Caco-2 (cell line): ENCODE results near the gene KRT37. TPM values are rescaled to one million over a fixed set of nuclear protein-coding genes. Genes with fewer than 3 reads are reported as not detected.

ENCODE experiments used
- BruUV-seq: library from RNA; stranded (reverse); fragments of 400-500 nt; replicated peaks from 2 replicates; lab custom pipeline; 2021; lab: Mats Ljungman, UMichigan
- CTCF ChIA-PET: fragments of 300-600 bp; sonication (Branson Sonifier 250); formaldehyde crosslinking; loops from one replicate; lab custom pipeline; 2022; ENCODE audit warnings: antibody characterized with exemption; lab: Charles Lee
- POLR2A ChIA-PET: fragments of 300-600 bp; sonication (Branson Sonifier 250); formaldehyde crosslinking; loops from one replicate; lab custom pipeline; 2022; ENCODE audit warnings: antibody characterized with exemption; lab: Charles Lee
- DNase-seq, 2 experiments: peaks; one replicate each; pipeline versions ENCODE4 v3.0.0 to v3.0.0-alpha.2; 2020 to 2022
- H3K27me3 ChIP-seq: replicated peaks from 2 replicates; pipeline ENCODE4 v1.6.0; 2011; ENCODE audit warnings: low read length; ENCODE audit not compliant: control insufficient read depth, insufficient read depth
- H3K36me3 ChIP-seq: 2 replicates; pipeline ENCODE4 v1.5.1; 2011; ENCODE audit warnings: low read length; ENCODE audit not compliant: control insufficient read depth, insufficient read depth
- H3K4me1 ChIP-seq: fragments of 250-450 bp; sonication (Bioruptor Pico); 2 replicates; pipeline ENCODE4 v1.5.1; 2020; ENCODE audit warnings: mild to moderate bottlenecking
- H3K4me3 ChIP-seq: 2 replicates; pipeline ENCODE4 v1.5.1; 2011; ENCODE audit warnings: low read depth, mild to moderate bottlenecking, control low read depth, low read length
- H3K9me3 ChIP-seq: fragments of 250-450 bp; sonication (Bioruptor Pico); 2 replicates; pipeline ENCODE4 v1.5.1; 2020; ENCODE audit warnings: mild to moderate bottlenecking, moderate library complexity
- H3K27ac Mint-ChIP-seq: one replicate; pipeline ENCODE4 v1.8.0; 2022; ENCODE audit warnings: mixed read lengths; ENCODE audit not compliant: unreplicated experiment
- H3K27me3 Mint-ChIP-seq: one replicate; pipeline ENCODE4 v1.8.0; 2022; ENCODE audit warnings: mixed read lengths; ENCODE audit not compliant: insufficient read depth, unreplicated experiment
- H3K36me3 Mint-ChIP-seq: one replicate; pipeline ENCODE4 v1.8.0; 2022; ENCODE audit warnings: mild to moderate bottlenecking, mixed read lengths; ENCODE audit not compliant: insufficient read depth, unreplicated experiment
- H3K4me1 Mint-ChIP-seq: one replicate; pipeline ENCODE4 v1.8.0; 2022; ENCODE audit warnings: low read depth, mixed read lengths; ENCODE audit not compliant: unreplicated experiment
- H3K4me3 Mint-ChIP-seq: one replicate; pipeline ENCODE4 v1.8.0; 2022; ENCODE audit warnings: mild to moderate bottlenecking, moderate library complexity, mixed read lengths; ENCODE audit not compliant: unreplicated experiment
- H3K9me3 Mint-ChIP-seq: one replicate; pipeline ENCODE4 v1.8.0; 2022; ENCODE audit warnings: mixed read lengths; ENCODE audit not compliant: unreplicated experiment
- intact Hi-C: fragments of 100-400 bp; cut with micrococcal nuclease; formaldehyde crosslinking; loops from one replicate; pipeline ENCODE4 v1.10.0; 2022; ENCODE audit not compliant: unreplicated experiment
- total RNA-seq: library from RNA; stranded (reverse); gene quantifications from 2 replicates; pipeline ENCODE4 v1.2.3, GENCODE V29; 2022
- TF ChIP-seq, protein P1 (sequence below), 2 experiments: fragments of 200-600 bp in 1 of 2; IDR thresholded peaks; 1 replicate in 1 of 2; 2 replicates in 1 of 2; pipeline versions ENCODE4 v1.5.1 to v1.8.0; 2011 to 2022; ENCODE audit warnings: antibody characterized with exemption in 1 of 2, control low read depth in 1 of 2, inconsistent platforms in 1 of 2, low read depth in 1 of 2, low read length in 1 of 2, mild to moderate bottlenecking in 1 of 2, moderate library complexity in 1 of 2; ENCODE audit not compliant: insufficient read depth in 1 of 2, severe bottlenecking in 1 of 2, unreplicated experiment in 1 of 2

Gene KRT37
- total RNA-seq, 1 experiment from 2014 or later = not detected

DNA sequence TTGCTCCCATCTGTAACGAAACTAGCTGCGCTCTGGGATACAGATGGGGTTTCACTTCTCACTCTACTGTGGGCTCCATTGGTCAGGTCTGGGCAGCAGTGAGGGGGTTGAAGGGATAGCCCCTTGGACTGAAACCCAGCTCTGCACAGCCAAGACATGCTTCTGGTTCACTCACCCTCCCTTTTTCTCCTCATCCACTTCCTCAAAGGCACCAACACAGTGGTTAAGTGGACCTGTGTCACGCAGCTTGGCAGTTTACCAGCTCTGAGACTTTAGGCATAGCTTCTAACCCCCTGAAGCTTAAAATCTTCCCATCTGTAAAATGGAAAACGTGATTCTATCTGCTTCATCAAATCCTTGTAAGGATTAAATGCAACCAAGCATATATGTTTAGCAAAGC, 27.9 kb upstream of the KRT37 start:
- peaks cover 8% of the 10 kb centered on the region; the same call in 1 of the 2 replicates for H3K9me3 ChIP-seq
- no peaks in the 10 kb centered on the region for H3K4me1 ChIP-seq
- DNase-seq = no peak
- no peaks in the 10 kb centered on the region for H3K36me3 ChIP-seq
- H3K27me3 ChIP-seq = no peaks in the 10 kb centered on the region
- Mint-ChIP-seq H3K36me3 (no peaks in the 10 kb centered on the region), H3K4me1 (peaks cover 6% of the 10 kb centered on the region), H3K9me3 (peaks cover 25% of the 10 kb centered on the region), H3K4me3 (no peak overlapping the region), H3K27me3 (no peaks in the 10 kb centered on the region), H3K27ac (no peak overlapping the region)
- ChIA-PET CTCF (no interaction called here), POLR2A (no interaction called here)
- no TSS peak for BruUV-seq
- intact Hi-C loops = no loop called here
- TF ChIP-seq, protein P1, sequence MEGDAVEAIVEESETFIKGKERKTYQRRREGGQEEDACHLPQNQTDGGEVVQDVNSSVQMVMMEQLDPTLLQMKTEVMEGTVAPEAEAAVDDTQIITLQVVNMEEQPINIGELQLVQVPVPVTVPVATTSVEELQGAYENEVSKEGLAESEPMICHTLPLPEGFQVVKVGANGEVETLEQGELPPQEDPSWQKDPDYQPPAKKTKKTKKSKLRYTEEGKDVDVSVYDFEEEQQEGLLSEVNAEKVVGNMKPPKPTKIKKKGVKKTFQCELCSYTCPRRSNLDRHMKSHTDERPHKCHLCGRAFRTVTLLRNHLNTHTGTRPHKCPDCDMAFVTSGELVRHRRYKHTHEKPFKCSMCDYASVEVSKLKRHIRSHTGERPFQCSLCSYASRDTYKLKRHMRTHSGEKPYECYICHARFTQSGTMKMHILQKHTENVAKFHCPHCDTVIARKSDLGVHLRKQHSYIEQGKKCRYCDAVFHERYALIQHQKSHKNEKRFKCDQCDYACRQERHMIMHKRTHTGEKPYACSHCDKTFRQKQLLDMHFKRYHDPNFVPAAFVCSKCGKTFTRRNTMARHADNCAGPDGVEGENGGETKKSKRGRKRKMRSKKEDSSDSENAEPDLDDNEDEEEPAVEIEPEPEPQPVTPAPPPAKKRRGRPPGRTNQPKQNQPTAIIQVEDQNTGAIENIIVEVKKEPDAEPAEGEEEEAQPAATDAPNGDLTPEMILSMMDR (IDR thresholded peaks at IDR 0.05; ENCODE audit: insufficient read depth in 1 of 2, low read depth in 1 of 2, low read length in 1 of 2, severe bottlenecking in 1 of 2, unreplicated experiment in 1 of 2) = no peak
- no peak overlapping the region for H3K4me3 ChIP-seq

DNA sequence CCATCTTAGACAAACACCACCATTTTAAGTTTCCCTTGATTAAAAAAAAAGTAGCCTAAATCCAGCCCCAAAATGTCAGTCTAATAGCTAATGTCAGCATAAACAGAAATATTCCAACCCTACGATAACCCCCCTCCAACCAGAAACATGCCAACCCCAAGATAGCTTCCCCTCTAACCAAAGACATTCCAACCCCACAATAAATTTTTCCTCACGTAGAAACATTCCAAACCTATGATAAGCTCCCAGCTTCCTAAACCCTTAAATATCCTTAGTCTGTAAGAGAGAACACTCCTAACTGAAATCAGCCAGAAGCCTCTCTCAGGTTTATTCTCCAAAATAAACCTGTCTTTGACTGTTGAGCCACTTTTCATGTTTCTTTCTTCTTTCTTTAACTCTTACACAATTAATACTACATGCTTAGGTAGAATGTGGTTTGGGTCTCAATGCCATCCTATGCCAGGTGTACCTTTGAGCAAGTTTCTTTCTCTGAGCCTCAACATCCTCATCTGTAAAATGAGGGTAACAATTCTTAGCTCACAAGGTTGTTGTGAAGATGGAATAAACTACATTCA, 26.9 kb upstream of the KRT37 start:
- CTCF ChIA-PET = no interaction called here
- no peak overlapping the region for H3K4me3 Mint-ChIP-seq
- no peak overlapping the region for H3K27ac Mint-ChIP-seq

DNA sequence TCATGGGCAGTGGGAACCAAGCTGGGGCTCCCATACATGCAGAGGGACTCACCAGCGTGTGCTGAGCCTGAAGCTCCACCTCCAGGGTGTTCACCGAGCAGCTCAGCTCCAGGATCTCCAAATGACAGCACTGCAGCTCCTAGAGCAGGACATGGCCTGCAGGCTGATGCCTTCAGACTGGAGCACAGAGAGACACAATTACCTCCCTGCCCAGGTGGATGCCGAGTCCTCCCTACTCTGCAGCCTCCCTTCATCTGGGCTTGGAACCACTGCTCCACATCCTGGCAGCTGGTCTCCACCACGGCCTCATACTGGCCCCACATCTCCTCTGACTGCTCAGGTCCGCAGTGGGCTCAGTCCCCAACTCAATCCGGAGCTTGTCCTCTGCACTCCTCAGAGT, 24.6 kb upstream of the KRT37 start:
- POLR2A ChIA-PET = no interaction called here
- Histone ChIP-seq H3K36me3 (no peaks in the 10 kb centered on the region), H3K9me3 (peaks cover 8% of the 10 kb centered on the region), H3K4me3 (no peak overlapping the region), H3K4me1 (no peaks in the 10 kb centered on the region), H3K27me3 (no peaks in the 10 kb centered on the region)
- intact Hi-C loops = no loop called here
- H3K36me3 Mint-ChIP-seq = no peaks in the 10 kb centered on the region
- H3K4me3 Mint-ChIP-seq = no peak overlapping the region
- H3K9me3 Mint-ChIP-seq = peaks cover 25% of the 10 kb centered on the region
- CTCF ChIA-PET = no interaction called here
- TF ChIP-seq, protein P1 (IDR thresholded peaks at IDR 0.05; ENCODE audit: insufficient read depth in 1 of 2, low read depth in 1 of 2, low read length in 1 of 2, severe bottlenecking in 1 of 2, unreplicated experiment in 1 of 2) = no peak
- H3K4me1 Mint-ChIP-seq = peaks cover 6% of the 10 kb centered on the region
- BruUV-seq = no TSS peak
- H3K27me3 Mint-ChIP-seq = no peaks in the 10 kb centered on the region
- DNase-seq = no peak
- H3K27ac Mint-ChIP-seq = no peak overlapping the region

More for the DNA sequence above, 26.9 kb upstream of the KRT37 start:
- Histone ChIP-seq H3K27me3 (no peaks in the 10 kb centered on the region), H3K4me3 (no peak overlapping the region), H3K4me1 (no peaks in the 10 kb centered on the region), H3K36me3 (no peaks in the 10 kb centered on the region), H3K9me3 (peaks cover 8% of the 10 kb centered on the region; the same call in 1 of the 2 replicates)
- intact Hi-C loops = no loop called here
- H3K27me3 Mint-ChIP-seq = no peaks in the 10 kb centered on the region
- TF ChIP-seq, protein P1 (IDR thresholded peaks at IDR 0.05; ENCODE audit: insufficient read depth in 1 of 2, low read depth in 1 of 2, low read length in 1 of 2, severe bottlenecking in 1 of 2, unreplicated experiment in 1 of 2) = no peak
- H3K9me3 Mint-ChIP-seq = peaks cover 25% of the 10 kb centered on the region
- no TSS peak for BruUV-seq
- POLR2A ChIA-PET = no interaction called here
- peaks cover 6% of the 10 kb centered on the region for H3K4me1 Mint-ChIP-seq
- H3K36me3 Mint-ChIP-seq = no peaks in the 10 kb centered on the region
- DNase-seq = no peak
